HUES64 (cell line): ENCODE measurements around the gene HTR1A. TPM values are rescaled to one million over a fixed set of nuclear protein-coding genes. Genes with fewer than 3 reads are reported as not detected.

Source experiments
- H3K27ac ChIP-seq: 2 replicates; pipeline ENCODE4 v1.7.0; 2013; ENCODE audit warnings: low read depth, low read length, inconsistent platforms
- H3K27me3 ChIP-seq: 2 replicates; pipeline ENCODE4 v1.6.1; 2013; ENCODE audit warnings: mild to moderate bottlenecking, low read length; ENCODE audit not compliant: insufficient read depth
- H3K36me3 ChIP-seq: 2 replicates; pipeline ENCODE4 v1.6.1; 2013; ENCODE audit warnings: mild to moderate bottlenecking, low read length; ENCODE audit not compliant: insufficient read depth
- H3K4me1 ChIP-seq: 2 replicates; pipeline ENCODE4 v1.6.1; 2013; ENCODE audit warnings: mild to moderate bottlenecking, low read length, moderate library complexity; ENCODE audit not compliant: insufficient read depth
- H3K4me3 ChIP-seq: 2 replicates; pipeline ENCODE4 v1.5.1; 2013; ENCODE audit warnings: mild to moderate bottlenecking, low read length, moderate library complexity
- H3K9ac ChIP-seq: 2 replicates; pipeline ENCODE4 v1.6.1; 2013; ENCODE audit warnings: mild to moderate bottlenecking, low read depth, low read length
- H3K9me3 ChIP-seq: 2 replicates; pipeline ENCODE4 v1.6.1; 2013; ENCODE audit warnings: low read depth, low read length; ENCODE audit not compliant: insufficient read depth
- WGBS: fragments of 150-250, 120-280 bp; methylation state at CpG from one replicate; pipeline ENCODE4 v1.1.7; 2013; ENCODE audit warnings: missing lambda C conversion rate; 5-methylcytosine and 5-hydroxymethylcytosine counted together
- polyA plus RNA-seq, 2 experiments: library from polyadenylated mRNA; stranded (reverse); fragments of 50-300 nt; gene quantifications; one replicate each; pipeline ENCODE4 v1.2.3, GENCODE V29; 2013

HTR1A gene
- polyA plus RNA-seq (2013, experiment 1 of 2), result 3.1 TPM
- 1.4 TPM for polyA plus RNA-seq (2013, experiment 2 of 2)

DNA sequence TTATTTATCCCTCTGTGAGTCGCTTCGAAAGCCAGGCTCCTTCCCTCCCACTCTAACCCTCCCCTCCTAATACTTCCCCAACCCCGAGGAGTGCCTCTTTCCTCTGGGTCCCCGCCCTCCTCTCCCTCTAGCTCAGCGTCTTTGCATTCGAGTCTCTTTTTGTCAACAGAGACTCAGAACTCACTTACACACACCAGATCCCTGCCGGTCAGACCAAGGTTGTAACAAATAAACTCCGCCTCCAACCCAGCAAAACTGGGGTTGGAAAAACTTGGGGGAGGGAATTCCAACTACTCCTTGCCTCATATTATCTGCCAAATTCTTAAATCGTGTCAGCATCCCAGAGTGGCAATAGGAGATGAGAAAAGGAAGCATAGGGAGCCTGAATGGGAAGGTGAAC lies at the start of gene HTR1A:
HTR1A (minus strand) TSS at position 167 of the 400 bp plus-strand sequence. CDS start 726 bp downstream, outside the sequence.
- Histone ChIP-seq H3K4me1 (peaks cover 16% of the 10 kb centered on the region), H3K9me3 (no peaks in the 10 kb centered on the region), H3K36me3 (no peaks in the 10 kb centered on the region), H3K9ac (no peak within 1 kb of the TSS), H3K4me3 (peak within 1 kb of the TSS; percentile 65), H3K27ac (no peak within 1 kb of the TSS), H3K27me3 (peaks cover 37% of the 10 kb centered on the region)
- 1% methylated on average over 8 of the region's 9 CpGs for WGBS

DNA sequence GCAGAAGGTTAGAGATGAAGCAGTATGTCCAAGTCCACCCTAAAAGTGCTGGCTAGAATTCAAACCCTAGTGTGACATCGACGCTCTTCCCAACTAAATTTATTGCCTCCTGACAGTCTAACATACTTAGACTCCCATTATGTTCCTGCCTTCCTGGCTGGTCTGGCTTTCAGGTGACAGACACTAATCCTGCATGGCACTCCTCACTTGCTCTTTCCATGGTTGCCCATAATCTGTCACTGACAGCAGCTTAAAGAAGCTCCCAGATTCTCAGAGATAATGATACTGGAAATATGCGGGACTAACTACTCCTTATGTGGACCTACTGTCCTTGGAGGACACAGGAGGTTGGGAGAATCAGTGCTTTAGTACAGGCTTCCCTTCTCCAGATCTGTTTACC lies 41.7 kb upstream of the HTR1A start:
- Histone ChIP-seq H3K4me3 (no peak overlapping the region), H3K9me3 (no peaks in the 10 kb centered on the region), H3K27ac (no peak overlapping the region), H3K4me1 (peaks cover 4% of the 10 kb centered on the region; the same call in 1 of the 2 replicates), H3K36me3 (no peaks in the 10 kb centered on the region), H3K27me3 (no peaks in the 10 kb centered on the region), H3K9ac (no peak overlapping the region)
- 96% methylated on average over 2 of the region's 3 CpGs for WGBS

DNA sequence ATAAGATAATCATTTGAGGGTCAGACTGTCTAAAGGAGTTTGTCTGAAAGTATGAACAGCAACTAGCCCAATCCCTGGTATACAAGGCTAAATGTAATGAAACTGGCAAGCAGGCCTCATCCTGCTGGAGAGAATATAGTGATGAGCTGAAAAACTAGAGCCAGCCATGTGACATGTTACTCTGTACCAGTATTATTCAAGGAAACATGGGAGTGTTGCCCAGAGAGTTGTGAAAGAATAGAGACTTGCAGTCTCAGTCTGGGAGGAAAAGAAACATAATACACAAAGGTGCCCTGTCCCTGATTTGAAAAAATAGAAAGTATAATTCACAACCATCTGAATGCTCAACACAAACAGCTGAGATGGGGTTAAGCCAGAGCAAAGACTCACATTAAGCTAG lies 37.9 kb upstream of the HTR1A start:
- Histone ChIP-seq H3K9me3 (no peaks in the 10 kb centered on the region), H3K4me3 (no peak overlapping the region), H3K9ac (no peak overlapping the region), H3K27ac (no peak overlapping the region), H3K4me1 (peaks cover 4% of the 10 kb centered on the region; the same call in 1 of the 2 replicates), H3K36me3 (no peaks in the 10 kb centered on the region), H3K27me3 (no peaks in the 10 kb centered on the region)

DNA sequence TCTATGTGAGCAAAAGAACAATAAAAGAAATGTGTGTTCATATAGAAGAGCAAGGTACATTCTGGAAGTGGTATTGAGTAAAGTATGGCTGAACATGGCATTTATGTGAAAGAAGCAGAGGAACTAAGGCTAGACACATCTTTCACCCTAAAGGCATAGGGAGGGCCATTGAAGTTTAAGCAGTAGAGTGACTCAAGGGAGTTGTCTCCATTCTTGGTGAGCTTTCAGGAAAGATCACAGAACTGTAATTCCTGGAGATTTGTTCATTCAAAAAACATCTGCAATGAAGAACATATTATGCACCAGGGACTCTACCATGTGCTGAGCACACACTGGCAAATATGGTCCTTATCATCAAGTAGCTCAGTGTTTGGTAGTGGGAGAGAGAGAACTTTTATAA lies 24.8 kb upstream of the HTR1A start:
- Histone ChIP-seq H3K9me3 (no peaks in the 10 kb centered on the region), H3K4me1 (no peaks in the 10 kb centered on the region), H3K36me3 (no peaks in the 10 kb centered on the region), H3K9ac (no peak overlapping the region), H3K27me3 (no peaks in the 10 kb centered on the region), H3K27ac (no peak overlapping the region), H3K4me3 (no peak overlapping the region)

DNA sequence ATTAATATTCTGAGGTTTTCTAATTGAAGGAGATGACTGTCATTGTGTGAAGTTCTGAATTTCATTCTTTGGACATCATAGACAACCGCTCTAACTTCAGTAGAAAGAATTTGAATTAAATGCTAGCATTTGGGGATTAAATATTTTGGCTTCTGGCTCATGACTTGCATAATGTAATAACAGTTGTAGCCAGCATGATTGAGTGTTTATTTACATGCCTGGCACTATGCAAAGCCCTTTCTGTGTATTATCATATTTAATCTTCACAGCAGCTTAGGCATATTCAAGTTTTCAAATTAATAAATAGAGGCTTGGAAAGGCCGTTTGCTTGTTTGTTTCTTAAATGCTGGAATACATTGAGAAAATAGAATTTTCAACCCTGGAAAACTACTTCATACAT lies 19.6 kb upstream of the HTR1A start:
- Histone ChIP-seq H3K27ac (no peak overlapping the region), H3K4me3 (no peak overlapping the region), H3K4me1 (no peaks in the 10 kb centered on the region), H3K27me3 (no peaks in the 10 kb centered on the region), H3K9ac (no peak overlapping the region), H3K36me3 (no peaks in the 10 kb centered on the region), H3K9me3 (no peaks in the 10 kb centered on the region)
- 91% methylated on average over 1 of the region's 2 CpGs for WGBS

DNA sequence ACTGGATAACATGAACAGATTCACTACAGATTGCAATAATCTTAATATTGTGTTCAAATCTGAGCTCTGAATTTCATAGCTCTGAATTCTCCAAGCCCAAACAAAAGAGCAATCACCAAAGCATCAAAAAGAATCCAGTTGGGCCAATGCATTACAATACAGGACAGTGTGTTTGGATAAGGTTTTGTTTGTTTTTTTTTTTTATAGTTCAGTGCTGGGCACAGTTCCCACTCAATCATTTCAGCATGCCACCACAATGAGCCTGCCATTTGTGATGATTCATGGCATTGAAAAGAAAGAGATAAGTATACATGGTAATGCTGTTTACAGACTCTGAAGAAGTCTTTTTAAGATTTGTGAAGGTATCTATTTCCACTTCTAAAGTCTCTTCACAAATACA lies 1.7 kb upstream of the HTR1A start:
- Histone ChIP-seq H3K9ac (no peak overlapping the region), H3K27me3 (peaks cover 37% of the 10 kb centered on the region), H3K9me3 (no peaks in the 10 kb centered on the region), H3K4me3 (no peak overlapping the region), H3K4me1 (no peaks in the 10 kb centered on the region), H3K36me3 (no peaks in the 10 kb centered on the region), H3K27ac (no peak overlapping the region)

DNA sequence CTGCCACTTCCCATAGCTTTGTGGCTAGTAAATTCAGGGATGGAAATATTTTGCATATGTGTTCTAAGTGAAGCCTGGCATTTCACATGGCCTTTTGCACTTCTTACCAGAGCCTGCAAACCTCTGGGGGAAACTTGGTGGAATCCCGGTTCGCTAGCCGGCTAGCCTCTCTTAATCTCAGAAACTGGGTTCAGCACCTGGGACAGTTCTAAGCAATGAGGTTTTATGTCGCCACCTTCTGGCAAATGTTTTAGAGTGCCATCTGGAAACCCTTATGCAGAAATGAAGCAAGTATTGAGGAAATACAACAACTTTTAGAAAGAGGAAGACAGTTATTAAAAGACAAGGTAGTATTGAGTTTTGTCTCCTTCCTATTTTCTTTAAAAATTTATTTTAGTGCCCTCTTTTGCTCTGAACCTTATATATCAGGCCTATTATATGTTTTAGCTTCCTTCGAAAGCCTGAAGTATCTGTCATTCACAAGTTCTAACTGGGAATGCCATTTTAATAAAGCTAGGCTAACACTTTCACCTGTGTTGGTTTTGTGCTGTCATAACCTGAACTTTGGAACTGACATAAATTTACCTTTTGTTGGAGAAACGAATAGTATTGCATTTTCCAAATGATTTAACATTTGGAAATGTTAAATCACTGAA lies 963 bp upstream of the HTR1A start:
- no peaks in the 10 kb centered on the region for H3K9me3 ChIP-seq
- no peak overlapping the region for H3K27ac ChIP-seq
- no peak overlapping the region for H3K9ac ChIP-seq
- H3K27me3 ChIP-seq, result peaks cover 37% of the 10 kb centered on the region
- WGBS, result 21% methylated on average over 5 of the region's 6 CpGs
- peak overlapping the region; percentile 65 for H3K4me3 ChIP-seq
- no peaks in the 10 kb centered on the region for H3K36me3 ChIP-seq
- H3K4me1 ChIP-seq, result peaks cover 7% of the 10 kb centered on the region

DNA sequence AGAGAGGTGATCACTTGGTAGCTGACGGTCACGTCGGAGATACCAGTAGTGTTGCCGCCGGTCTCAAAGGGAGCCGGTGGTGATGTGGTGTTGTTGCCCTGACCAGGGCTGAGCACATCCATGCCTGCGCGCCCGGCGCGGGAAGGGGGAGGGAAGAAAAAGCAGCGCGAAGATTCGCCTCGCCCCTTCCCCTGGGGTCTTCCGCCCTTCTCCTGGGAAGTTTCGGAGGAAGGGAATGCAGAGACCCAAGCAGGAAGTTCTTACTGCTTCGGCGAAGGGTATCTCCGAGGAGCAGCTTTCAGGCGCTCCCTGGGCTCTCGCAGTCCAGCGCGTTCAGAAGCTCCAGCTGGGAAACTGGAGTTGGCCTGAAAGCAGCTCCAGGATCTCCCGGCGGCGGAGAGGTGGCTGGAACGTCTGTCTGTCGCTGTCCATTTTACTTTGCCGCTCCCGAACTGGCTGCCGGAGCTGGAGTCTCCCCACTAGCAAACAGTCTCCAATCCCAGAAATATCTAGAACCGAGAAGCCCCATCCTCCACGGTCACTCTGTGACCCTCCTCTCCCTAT lies 565 bp downstream of the HTR1A start:
- Histone ChIP-seq H3K4me1 (peaks cover 22% of the 10 kb centered on the region), H3K36me3 (no peaks in the 10 kb centered on the region), H3K9me3 (no peaks in the 10 kb centered on the region), H3K9ac (no peak overlapping the region), H3K4me3 (peak overlapping the region; percentile 65), H3K27ac (no peak overlapping the region), H3K27me3 (peaks cover 37% of the 10 kb centered on the region)
- 4% methylated on average over 34 of the region's 34 CpGs for WGBS

DNA sequence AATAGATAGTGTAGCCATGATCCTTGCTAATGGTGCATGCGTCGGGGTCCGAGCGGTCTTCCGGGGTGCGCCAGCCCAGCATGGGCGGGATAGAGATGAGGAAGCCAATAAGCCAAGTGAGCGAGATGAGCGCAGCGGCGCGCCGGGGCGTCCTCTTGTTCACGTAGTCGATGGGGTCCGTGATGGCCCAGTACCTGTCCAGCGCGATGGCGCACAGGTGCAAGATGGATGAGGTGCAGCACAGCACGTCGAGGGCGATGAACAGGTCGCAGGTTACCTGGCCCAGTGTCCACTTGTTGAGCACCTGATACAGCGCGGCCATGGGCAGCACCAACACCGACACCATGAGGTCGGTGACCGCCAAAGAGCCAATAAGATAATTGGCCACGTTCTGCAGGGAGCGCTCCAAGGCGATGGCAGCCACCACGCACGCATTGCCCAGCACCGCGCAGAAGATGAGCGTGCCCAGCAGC lies 1.1 kb downstream of the HTR1A start:
- H3K27ac ChIP-seq, result no peak overlapping the region
- H3K4me1 ChIP-seq, result peaks cover 26% of the 10 kb centered on the region
- peak overlapping the region; percentile 65 for H3K4me3 ChIP-seq
- peaks cover 37% of the 10 kb centered on the region for H3K27me3 ChIP-seq
- WGBS, result 78% methylated on average over 37 of the region's 37 CpGs
- H3K9me3 ChIP-seq, result no peaks in the 10 kb centered on the region
- H3K36me3 ChIP-seq, result no peaks in the 10 kb centered on the region
- no peak overlapping the region for H3K9ac ChIP-seq

DNA sequence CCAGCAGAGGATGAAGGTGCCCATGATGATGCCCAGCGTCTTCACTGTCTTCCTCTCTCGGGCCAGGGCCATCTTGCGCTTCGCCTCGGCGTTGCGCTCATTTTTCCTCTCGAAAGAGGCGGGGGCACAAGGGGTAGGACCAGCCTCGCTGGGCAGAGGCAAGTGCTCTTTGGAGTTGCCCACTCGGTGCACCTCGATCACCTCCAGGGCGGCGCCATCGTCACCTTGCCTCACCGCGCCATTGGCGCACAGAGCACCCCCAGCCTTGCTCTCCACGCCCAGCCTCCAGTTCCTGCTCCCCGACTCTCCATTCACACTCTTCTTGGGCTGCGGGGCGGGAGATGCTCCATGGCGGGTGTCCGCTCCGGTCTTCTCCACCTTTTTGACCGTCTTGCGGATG lies 1.6 kb downstream of the HTR1A start:
- WGBS, result 95% methylated on average over 27 of the region's 27 CpGs
- H3K4me1 ChIP-seq, result peaks cover 26% of the 10 kb centered on the region
- no peaks in the 10 kb centered on the region for H3K9me3 ChIP-seq
- H3K9ac ChIP-seq, result no peak overlapping the region
- no peak overlapping the region for H3K27ac ChIP-seq
- peak overlapping the region; percentile 55 for H3K4me3 ChIP-seq
- H3K27me3 ChIP-seq, result peaks cover 37% of the 10 kb centered on the region
- H3K36me3 ChIP-seq, result no peaks in the 10 kb centered on the region

DNA sequence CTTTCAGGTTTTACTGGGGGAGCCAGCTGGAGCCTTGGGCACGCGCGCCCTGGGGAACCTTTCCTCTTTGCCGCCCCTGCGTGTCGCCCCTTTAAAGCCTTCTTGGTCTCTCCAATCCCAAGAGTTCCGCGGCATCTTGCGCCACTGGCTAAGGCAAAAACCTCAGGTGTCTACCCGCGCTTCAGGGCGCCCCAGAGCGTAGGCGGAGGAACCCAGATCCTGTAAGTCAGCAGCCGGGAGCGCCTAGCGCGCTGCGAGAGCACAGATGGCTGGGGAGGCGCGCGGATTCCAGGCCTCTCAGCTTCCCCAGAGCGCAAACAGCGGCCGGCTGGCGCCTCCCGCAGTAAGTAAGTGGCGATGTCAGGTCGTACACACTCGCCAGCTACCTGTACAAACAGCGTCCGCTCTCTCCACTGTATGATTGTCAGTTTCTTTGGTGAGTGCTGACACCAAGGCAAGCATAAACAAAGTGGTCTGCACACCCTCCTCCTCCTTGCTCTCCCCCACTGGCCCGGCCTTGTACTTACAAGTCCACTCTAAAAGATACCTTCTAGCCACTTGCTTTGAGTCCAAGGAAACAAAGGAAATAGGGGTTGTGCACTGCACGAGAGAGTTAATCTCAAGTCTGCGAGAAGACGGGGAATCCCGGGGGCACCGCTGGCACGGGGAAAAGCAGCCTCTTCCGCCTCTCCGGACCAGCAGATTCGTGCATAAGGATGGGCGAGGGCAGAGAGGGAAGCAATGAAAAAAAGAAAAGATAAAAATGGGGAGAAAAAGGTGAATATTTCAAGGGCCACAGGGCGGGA lies 2.9 kb downstream of the HTR1A start:
- Histone ChIP-seq H3K4me1 (peaks cover 26% of the 10 kb centered on the region), H3K36me3 (no peaks in the 10 kb centered on the region), H3K27me3 (peaks cover 37% of the 10 kb centered on the region), H3K27ac (peak overlapping the region; percentile 44), H3K9me3 (no peaks in the 10 kb centered on the region), H3K4me3 (peak overlapping the region; percentile 55), H3K9ac (peak overlapping the region; percentile 61)
- 4% methylated on average over 44 of the region's 44 CpGs for WGBS
